ENCODE results near the gene PTBP1.

The PTBP1 gene

DNA sequence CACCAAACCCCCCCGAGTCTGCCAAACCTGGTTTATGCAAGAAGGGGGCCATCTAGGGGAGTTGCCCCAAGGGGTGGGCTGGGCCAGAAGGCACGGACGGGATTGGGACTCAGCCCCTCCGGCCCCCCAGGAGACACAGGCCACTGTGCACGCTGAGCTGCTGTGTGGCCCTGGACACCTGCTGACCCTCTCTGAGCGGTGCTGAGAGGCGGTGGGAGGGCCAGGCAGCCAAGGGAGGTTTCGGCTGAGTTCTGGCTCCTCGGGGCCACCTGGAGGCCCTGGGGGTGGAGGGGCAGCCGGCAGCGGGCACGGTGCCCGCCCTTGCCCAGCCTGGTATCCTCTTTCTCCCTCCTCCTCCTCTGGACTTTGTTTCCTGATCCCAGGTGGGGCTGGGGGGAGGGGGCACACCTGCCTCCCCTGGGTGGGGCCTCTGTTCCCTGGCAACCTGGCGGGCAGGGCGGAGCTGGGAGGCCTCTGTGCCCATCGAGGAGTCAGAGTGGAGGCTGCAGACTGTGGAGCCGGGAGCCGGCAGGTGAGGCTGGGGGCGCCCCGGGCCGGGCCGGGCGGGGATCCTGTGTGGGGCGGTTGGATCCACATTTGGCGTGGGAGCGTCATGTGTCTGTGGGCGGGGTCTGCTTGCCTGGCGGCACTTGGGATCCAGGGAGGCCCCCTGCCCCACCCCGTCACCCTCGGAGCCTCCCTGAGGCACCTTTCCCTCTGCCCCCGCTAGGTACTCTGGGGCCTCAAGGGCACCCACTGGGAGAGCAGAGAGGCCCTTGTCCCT is 46.4 kb upstream of the PTBP1 start, which contains the start of gene MISP:
TSS of gene MISP (plus strand) at position 473 of the 784 bp plus-strand sequence. CDS start 5,835 bp downstream, outside the sequence.
- no peak within 1 kb of the TSS for H3K9ac ChIP-seq (ENCODE audit: low read length)
- no peak within 1 kb of the TSS for H3K4me2 ChIP-seq (ENCODE audit: low read length)
- H3K27ac ChIP-seq (ENCODE audit: low read depth, low read length, poor library complexity, severe bottlenecking) = no peak within 1 kb of the TSS
- no peaks in the 10 kb centered on the region for H3K9me2 ChIP-seq (ENCODE audit: low read depth, low read length)
- H4K20me1 ChIP-seq (ENCODE audit: insufficient read depth, low read length) = no peaks in the 10 kb centered on the region
- H3K79me2 ChIP-seq (ENCODE audit: insufficient read depth, low read length) = no peaks in the 10 kb centered on the region
- no peaks in the 10 kb centered on the region for H3K4me1 ChIP-seq (ENCODE audit: insufficient read depth, low read length, severe bottlenecking)
- 0 out of 2 replicates have a peak, but pooled peaks cover 5% of the 10 kb centered on the region for H3K27me3 ChIP-seq (ENCODE audit: insufficient read depth, low read length)
- H3K4me3 ChIP-seq (ENCODE audit: low read depth, low read length, poor library complexity, severe bottlenecking) = no peak within 1 kb of the TSS
- no peak within 1 kb of the TSS for H2AFZ ChIP-seq (ENCODE audit: low read length)
- H3K9me3 ChIP-seq (ENCODE audit: low read length) = no peaks in the 10 kb centered on the region
- TF ChIP-seq, protein P1, sequence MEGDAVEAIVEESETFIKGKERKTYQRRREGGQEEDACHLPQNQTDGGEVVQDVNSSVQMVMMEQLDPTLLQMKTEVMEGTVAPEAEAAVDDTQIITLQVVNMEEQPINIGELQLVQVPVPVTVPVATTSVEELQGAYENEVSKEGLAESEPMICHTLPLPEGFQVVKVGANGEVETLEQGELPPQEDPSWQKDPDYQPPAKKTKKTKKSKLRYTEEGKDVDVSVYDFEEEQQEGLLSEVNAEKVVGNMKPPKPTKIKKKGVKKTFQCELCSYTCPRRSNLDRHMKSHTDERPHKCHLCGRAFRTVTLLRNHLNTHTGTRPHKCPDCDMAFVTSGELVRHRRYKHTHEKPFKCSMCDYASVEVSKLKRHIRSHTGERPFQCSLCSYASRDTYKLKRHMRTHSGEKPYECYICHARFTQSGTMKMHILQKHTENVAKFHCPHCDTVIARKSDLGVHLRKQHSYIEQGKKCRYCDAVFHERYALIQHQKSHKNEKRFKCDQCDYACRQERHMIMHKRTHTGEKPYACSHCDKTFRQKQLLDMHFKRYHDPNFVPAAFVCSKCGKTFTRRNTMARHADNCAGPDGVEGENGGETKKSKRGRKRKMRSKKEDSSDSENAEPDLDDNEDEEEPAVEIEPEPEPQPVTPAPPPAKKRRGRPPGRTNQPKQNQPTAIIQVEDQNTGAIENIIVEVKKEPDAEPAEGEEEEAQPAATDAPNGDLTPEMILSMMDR (IDR thresholded peaks at IDR 0.05; ENCODE audit: low read length) = no peak
- no peak for TF ChIP-seq EZH2 (IDR thresholded peaks at IDR 0.05; ENCODE audit: borderline replicate concordance, low read length)
- H3F3A ChIP-seq (ENCODE audit: insufficient read depth, low read length) = no peaks in the 10 kb centered on the region
- H3K36me3 ChIP-seq (ENCODE audit: insufficient read depth, low read length) = no peaks in the 10 kb centered on the region; the same call in 1 of the 2 replicates

DNA sequence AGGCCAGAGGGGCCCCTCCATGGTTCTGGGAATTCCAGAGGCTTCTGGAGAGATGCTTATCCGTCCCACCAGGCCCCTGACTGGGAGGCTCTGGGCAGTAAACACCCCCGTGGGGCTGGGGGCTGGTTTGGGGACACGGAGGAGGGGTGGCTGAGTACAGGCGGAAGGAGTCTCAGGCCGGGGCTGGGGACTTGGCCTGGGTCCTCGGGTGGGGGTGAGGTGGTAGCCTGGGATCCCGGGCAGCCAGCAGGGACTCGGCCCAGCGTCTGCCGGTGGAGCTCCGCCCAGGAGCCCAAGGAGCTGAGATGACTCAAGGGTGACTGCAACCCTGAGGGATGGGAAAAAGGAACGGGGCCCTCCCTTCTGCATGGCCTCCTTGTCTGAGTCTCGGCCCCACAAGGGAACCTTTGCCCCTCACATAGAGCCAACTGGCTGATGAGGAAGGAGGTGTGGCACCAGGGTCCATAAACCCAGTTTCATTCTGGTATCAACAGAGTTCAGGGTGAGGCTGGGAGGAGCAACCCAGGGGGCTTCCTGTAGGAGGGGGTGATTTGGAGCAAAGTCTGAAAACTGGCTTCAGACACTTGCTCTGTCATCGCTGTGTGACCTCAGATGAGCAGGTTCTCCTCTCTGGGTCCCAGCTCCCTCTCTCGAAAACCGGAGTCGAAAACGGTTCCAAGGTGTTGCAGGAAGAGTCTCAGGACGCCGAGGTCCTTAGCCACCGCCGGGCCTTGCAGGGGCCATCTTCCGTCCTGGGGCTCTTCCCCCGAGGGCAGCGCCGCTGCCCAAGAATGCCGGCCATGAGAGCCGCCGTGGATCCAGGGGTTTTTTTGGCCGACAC is 45.5 kb upstream of the PTBP1 start:
- H3F3A ChIP-seq (ENCODE audit: insufficient read depth, low read length) = no peaks in the 10 kb centered on the region
- no peak overlapping the region for H3K4me3 ChIP-seq (ENCODE audit: low read depth, low read length, poor library complexity, severe bottlenecking)
- H3K79me2 ChIP-seq (ENCODE audit: insufficient read depth, low read length) = no peaks in the 10 kb centered on the region
- H3K4me2 ChIP-seq (ENCODE audit: low read length) = no peak overlapping the region
- H2AFZ ChIP-seq (ENCODE audit: low read length) = no peak overlapping the region
- no peaks in the 10 kb centered on the region for H3K36me3 ChIP-seq (ENCODE audit: insufficient read depth, low read length)
- no peaks in the 10 kb centered on the region for H4K20me1 ChIP-seq (ENCODE audit: insufficient read depth, low read length)
- no peak overlapping the region for H3K27ac ChIP-seq (ENCODE audit: low read depth, low read length, poor library complexity, severe bottlenecking)
- H3K27me3 ChIP-seq (ENCODE audit: insufficient read depth, low read length) = 0 out of 2 replicates have a peak, but pooled peaks cover 5% of the 10 kb centered on the region
- H3K9ac ChIP-seq (ENCODE audit: low read length) = no peak overlapping the region
- no peaks in the 10 kb centered on the region for H3K9me3 ChIP-seq (ENCODE audit: low read length)
- no peaks in the 10 kb centered on the region for H3K9me2 ChIP-seq (ENCODE audit: low read depth, low read length)
- H3K4me1 ChIP-seq (ENCODE audit: insufficient read depth, low read length, severe bottlenecking) = no peaks in the 10 kb centered on the region
- TF ChIP-seq EZH2 (IDR thresholded peaks at IDR 0.05; ENCODE audit: borderline replicate concordance, low read length) = no peak
- TF ChIP-seq, protein P1 (IDR thresholded peaks at IDR 0.05; ENCODE audit: low read length) = no peak

GRCh38 chr19:752652-753517 is 44.4 kb upstream of the PTBP1 start:
- TF ChIP-seq, protein P1 (IDR thresholded peaks at IDR 0.05; ENCODE audit: low read length) = no peak
- no peak for TF ChIP-seq EZH2 (IDR thresholded peaks at IDR 0.05; ENCODE audit: borderline replicate concordance, low read length)
- Histone ChIP-seq H3F3A (ENCODE audit: insufficient read depth, low read length) (no peaks in the 10 kb centered on the region), H2AFZ (ENCODE audit: low read length) (no peak overlapping the region), H3K36me3 (ENCODE audit: insufficient read depth, low read length) (no peaks in the 10 kb centered on the region), H3K27ac (ENCODE audit: low read depth, low read length, poor library complexity, severe bottlenecking) (no peak overlapping the region), H4K20me1 (ENCODE audit: insufficient read depth, low read length) (no peaks in the 10 kb centered on the region), H3K9ac (ENCODE audit: low read length) (no peak overlapping the region), H3K9me3 (ENCODE audit: low read length) (no peaks in the 10 kb centered on the region), H3K4me2 (ENCODE audit: low read length) (no peak overlapping the region), H3K9me2 (ENCODE audit: low read depth, low read length) (no peaks in the 10 kb centered on the region), H3K4me3 (ENCODE audit: low read depth, low read length, poor library complexity, severe bottlenecking) (no peak overlapping the region), H3K4me1 (ENCODE audit: insufficient read depth, low read length, severe bottlenecking) (no peaks in the 10 kb centered on the region), H3K79me2 (ENCODE audit: insufficient read depth, low read length) (no peaks in the 10 kb centered on the region), H3K27me3 (ENCODE audit: insufficient read depth, low read length) (peaks cover 5% of the 10 kb centered on the region; the same call in 1 of the 2 replicates)
